BJ (cell line): ENCODE data around the gene BCKDK. TPM values are rescaled to one million over a fixed set of nuclear protein-coding genes. Genes with fewer than 3 reads are reported as not detected.
"Not testable (repeated sequence)": the region's sequence is repeated elsewhere in the genome, so short reads cannot be mapped to it uniquely, and the experiment has no call there.

Experiments
- CTCF ChIA-PET: fragments of 350-600 bp; formaldehyde crosslinking; extraction: SDS; loops from one replicate; lab custom pipeline; 2021; ENCODE audit warnings: antibody characterized with exemption, inconsistent platforms; lab: Yijun Ruan, JAX
- POLR2A ChIA-PET: fragments of 300-600 bp; sonication (Branson Sonifier 250); formaldehyde crosslinking; extraction: SDS; loops from one replicate; lab custom pipeline; 2021; ENCODE audit warnings: antibody characterized with exemption; lab: Charles Lee
- DNase-seq: peaks from one replicate; pipeline ENCODE4 v3.0.0-alpha.2; 2011; ENCODE audit warnings: low read depth
- H3K27me3 ChIP-seq: 2 replicates; pipeline ENCODE4 v1.6.0; 2011; ENCODE audit warnings: low read length; ENCODE audit not compliant: control insufficient read depth, insufficient read depth
- H3K36me3 ChIP-seq: 2 replicates; pipeline ENCODE4 v1.5.1; 2011; ENCODE audit warnings: low read length; ENCODE audit not compliant: control insufficient read depth, insufficient read depth
- H3K4me3 ChIP-seq: 2 replicates; pipeline ENCODE4 v1.5.1; 2011; ENCODE audit warnings: low read depth, mild to moderate bottlenecking, control low read depth, low read length
- CTCF ChIP-seq: IDR thresholded peaks from 2 replicates; pipeline ENCODE4 v1.5.1; 2011; ENCODE audit warnings: low read depth, mild to moderate bottlenecking, control low read depth, inconsistent platforms, low read length, moderate library complexity; ENCODE audit not compliant: insufficient read depth
- polyA plus RNA-seq: library from polyadenylated mRNA; depleted of rRNA; stranded (reverse); fragments of >200 nt; gene quantifications from 2 replicates; pipeline ENCODE4 v1.2.3, GENCODE V29; 2011

The BCKDK gene
- polyA plus RNA-seq, 1 experiment, result 56.0 TPM

DNA sequence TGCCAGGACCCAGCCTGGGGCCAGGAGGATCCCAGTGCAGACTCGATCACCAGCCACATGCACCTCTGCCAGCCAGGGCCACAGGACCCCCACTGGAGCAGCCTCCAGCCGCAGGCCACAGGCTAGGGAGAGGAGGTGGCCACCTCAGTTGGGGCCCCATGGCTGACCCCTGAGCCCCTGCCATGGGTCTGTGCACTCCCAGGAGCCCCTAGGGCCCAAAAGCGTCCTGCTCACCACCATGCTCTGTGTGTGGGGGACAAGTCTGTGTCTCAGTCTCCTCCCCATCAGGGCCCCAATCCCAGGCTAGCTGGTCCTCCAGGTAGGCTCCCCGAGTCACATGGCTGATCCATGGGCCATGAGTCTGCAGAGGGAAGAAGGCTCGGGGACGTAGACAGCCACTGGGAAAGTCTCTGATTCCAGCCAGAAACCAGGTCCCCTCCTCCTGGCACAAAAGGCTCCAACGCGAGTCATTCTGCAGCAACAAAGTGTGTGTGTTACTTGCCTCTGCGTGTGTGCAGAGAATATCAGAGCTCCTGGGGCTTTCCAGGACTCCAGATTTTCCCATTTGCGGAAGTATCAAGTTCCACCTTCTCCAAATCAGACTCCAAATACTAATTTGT lies 33.4 kb downstream of the BCKDK start:
- no peaks in the 10 kb centered on the region for H3K36me3 ChIP-seq
- TF ChIP-seq CTCF, result no peak
- peaks cover 5% of the 10 kb centered on the region; the same call in 1 of the 2 replicates for H3K27me3 ChIP-seq
- ChIA-PET POLR2A (interaction anchor here (0.6 to 2.1 kb wide), 7 partner anchors 15 to 571 kb away, joined by 3 to 20 read pairs (median 12); partner anchors contain the start of genes FUS, HSD3B7 and KAT8), CTCF (interaction anchor here (0.6 to 2.9 kb wide), 36 partner anchors 8 to 319 kb away, joined by 3 to 33 read pairs (median 5); partner anchors contain the start of genes BCKDK, COX6A2, FUS and HSD3B7)
- DNase-seq, result no peak
- H3K4me3 ChIP-seq, result peak overlapping the region; percentile 13

DNA sequence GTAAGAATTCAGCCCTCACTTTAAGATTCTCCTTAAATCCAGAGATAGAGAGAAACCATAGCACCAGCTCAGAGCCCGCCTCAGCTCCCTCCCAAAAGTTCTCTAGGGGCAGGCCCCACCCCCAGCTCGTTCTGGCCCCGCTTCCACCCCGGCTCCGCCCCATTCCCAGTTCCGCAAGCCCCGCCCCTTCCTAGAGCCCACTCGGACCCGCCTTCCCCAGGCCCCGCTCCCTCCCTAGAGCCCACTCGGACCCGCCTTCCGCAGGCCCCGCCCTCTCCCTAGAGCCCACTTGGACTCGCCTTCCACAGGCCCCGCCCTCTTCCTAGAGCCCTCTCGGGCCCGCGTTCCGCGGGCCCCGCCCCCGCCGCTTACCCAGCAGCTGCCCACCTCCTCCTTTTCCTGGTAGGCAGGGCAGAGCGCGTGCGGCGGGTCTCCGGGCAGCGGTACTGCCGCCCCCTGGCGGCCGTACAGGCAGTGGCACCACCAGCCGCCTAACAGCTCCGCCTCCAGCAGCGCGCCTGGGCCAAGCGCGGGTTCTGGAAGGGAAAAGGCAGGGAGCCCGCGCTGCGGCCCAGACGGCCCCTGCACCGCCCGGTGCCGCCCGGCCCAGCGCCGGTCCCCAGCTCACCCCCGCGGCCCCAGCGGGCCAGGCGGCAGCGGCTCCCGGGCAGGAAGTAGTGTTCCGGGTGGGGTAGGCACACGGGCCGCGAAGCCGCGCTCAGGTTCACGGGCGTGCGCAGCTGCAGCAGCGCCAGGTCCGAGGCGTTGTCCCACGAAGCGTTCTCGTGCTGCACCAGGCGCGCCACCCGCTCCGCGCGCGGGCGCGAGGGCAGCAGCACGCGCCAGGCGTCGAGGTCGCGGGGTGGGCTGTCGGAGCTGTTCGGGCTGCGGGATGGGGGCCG lies 34.2 kb downstream of the BCKDK start:
- POLR2A ChIA-PET, result interaction anchor here (0.6 to 2.1 kb wide), 8 partner anchors 14 to 570 kb away, joined by 3 to 20 read pairs (median 10); partner anchors contain the start of genes FUS, HSD3B7 and KAT8
- Histone ChIP-seq H3K27me3 (peaks cover 9% of the 10 kb centered on the region), H3K4me3 (peak overlapping the region; percentile 35), H3K36me3 (no peaks in the 10 kb centered on the region)
- CTCF ChIA-PET, result interaction anchor here (0.6 to 2.9 kb wide), 40 partner anchors 9 to 318 kb away, joined by 3 to 33 read pairs (median 5); partner anchors contain the start of genes BCKDK, COX6A2, FUS and HSD3B7
- peak; percentile 96 for TF ChIP-seq CTCF
- peak; percentile 90 for DNase-seq

- CTCF ChIA-PET, result interaction anchor here (0.6 to 2.9 kb wide), 33 partner anchors 9 to 318 kb away, joined by 3 to 33 read pairs (median 6); partner anchors contain the start of genes BCKDK, FUS, HSD3B7 and KAT8
- no peak for TF ChIP-seq CTCF
- no peak for DNase-seq
- POLR2A ChIA-PET, result interaction anchor here (0.8 to 2.1 kb wide), 3 partner anchors 26 to 51 kb away, joined by 3 to 20 read pairs (median 19); partner anchors contain the start of genes FUS and KAT8
- Histone ChIP-seq H3K27me3 (peaks cover 15% of the 10 kb centered on the region), H3K4me3 (peak overlapping the region; percentile 35; the same call in 1 of the 2 replicates), H3K36me3 (no peaks in the 10 kb centered on the region)
Observed at GRCh38 chr16:31143011-31143693, 35.0 kb downstream of the BCKDK start.

GRCh38 chr16:31143694-31144148 lies 35.5 kb downstream of the BCKDK start:
- POLR2A ChIA-PET, result no interaction called here
- Histone ChIP-seq H3K4me3 (no peak overlapping the region), H3K36me3 (no peaks in the 10 kb centered on the region), H3K27me3 (peaks cover 15% of the 10 kb centered on the region)
- no peak for TF ChIP-seq CTCF
- CTCF ChIA-PET, result interaction anchor here (1.1 to 2.9 kb wide), 6 partner anchors 12 to 299 kb away, joined by 3 to 29 read pairs (median 12); partner anchors contain the start of genes HSD3B7 and ZNF843
- no peak for DNase-seq

DNA sequence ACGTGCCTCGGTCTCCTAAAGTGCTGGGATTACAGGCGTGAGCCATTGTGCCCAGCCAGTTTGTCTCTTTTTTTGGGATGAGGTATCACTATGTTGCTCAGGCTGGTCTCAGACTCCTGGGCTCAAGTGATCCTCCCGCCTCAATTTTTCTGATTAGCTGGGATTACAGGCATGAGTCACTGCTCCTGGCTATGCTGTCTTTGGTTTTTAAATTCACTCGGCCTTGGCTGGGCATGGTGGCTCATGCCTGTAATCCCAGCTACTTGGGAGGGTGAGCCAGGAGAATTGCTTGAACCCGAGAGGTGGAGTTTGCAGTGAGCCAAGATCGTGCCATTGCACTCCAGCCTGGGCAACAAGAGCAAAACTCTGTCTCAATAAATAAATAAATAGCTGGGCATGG lies 36.2 kb downstream of the BCKDK start:
- POLR2A ChIA-PET, H3K36me3 ChIP-seq, H3K4me3 ChIP-seq, DNase-seq: not testable (repeated sequence)
- CTCF ChIA-PET, result interaction anchor here (1.1 to 2.9 kb wide), 4 partner anchors 13 to 298 kb away, joined by 3 to 29 read pairs (median 4); partner anchors contain the start of genes HSD3B7 and ZNF843
- peaks cover 18% of the 10 kb centered on the region for H3K27me3 ChIP-seq
